Activated B cell treated with CpG ODN at 0.5 μM for 24 hours (primary cell): ENCODE measurements around the gene FNTB. TPM values are rescaled to one million over a fixed set of nuclear protein-coding genes. Genes with fewer than 3 reads are reported as not detected.

ENCODE experiments used
- ATAC-seq: fragments of 200-7000 bp; cut with Tn5 transposase; one replicate; pipeline ENCODE4 v1.10.0; 2021; ENCODE audit warnings: low read depth, mild to moderate bottlenecking, moderate library complexity
- CTCF ChIA-PET: fragments of 350-600 bp; sonication (Branson Sonifier 250); formaldehyde crosslinking; loops from one replicate; lab custom pipeline; 2021; ENCODE audit warnings: antibody characterized with exemption; lab: Charles Lee
- POLR2A ChIA-PET: fragments of 350-600 bp; sonication (Branson Sonifier 250); formaldehyde crosslinking; loops from one replicate; lab custom pipeline; 2021; ENCODE audit warnings: antibody characterized with exemption; lab: Charles Lee
- DNase-seq: peaks from one replicate; pipeline ENCODE4 v3.0.0; 2022
- H3K27ac Mint-ChIP-seq: one replicate; pipeline ENCODE4 v1.8.0; 2020; ENCODE audit warnings: mixed read lengths
- H3K27me3 Mint-ChIP-seq: one replicate; pipeline ENCODE4 v1.8.0; 2021; ENCODE audit warnings: mixed read lengths
- H3K36me3 Mint-ChIP-seq: one replicate; pipeline ENCODE4 v1.8.0; 2021; ENCODE audit warnings: low read depth, mixed read lengths
- H3K4me1 Mint-ChIP-seq: one replicate; pipeline ENCODE4 v1.8.0; 2021; ENCODE audit warnings: mixed read lengths
- H3K4me3 Mint-ChIP-seq: one replicate; pipeline ENCODE4 v1.8.0; 2020; ENCODE audit warnings: mild to moderate bottlenecking, mixed read lengths
- H3K9me3 Mint-ChIP-seq: one replicate; pipeline ENCODE4 v1.8.0; 2020; ENCODE audit warnings: mixed read lengths
- CTCF ChIP-seq: fragments of 200-600 bp; IDR thresholded peaks from one replicate; pipeline ENCODE4 v1.8.0; 2022; ENCODE audit warnings: antibody characterized with exemption, mild to moderate bottlenecking
- intact Hi-C: fragments of 100-400 bp; cut with micrococcal nuclease; formaldehyde crosslinking; loops from one replicate; pipeline ENCODE4 v1.15.1; 2024
- total RNA-seq: library from RNA; stranded (reverse); gene quantifications from 2 replicates; pipeline ENCODE4 v1.2.3, GENCODE V29; 2022

The FNTB gene
- total RNA-seq, 1 donor from 2014 or later = 10.5 TPM

- Mint-ChIP-seq H3K9me3 (no peaks in the 10 kb centered on the region), H3K27ac (no peak overlapping the region), H3K4me3 (no peak overlapping the region), H3K27me3 (peaks cover 12% of the 10 kb centered on the region), H3K4me1 (peaks cover 8% of the 10 kb centered on the region), H3K36me3 (no peaks in the 10 kb centered on the region)
- no peak for DNase-seq
- POLR2A ChIA-PET = no interaction called here
- intact Hi-C loops = loop anchor here (5.0 to 10.0 kb wide), 2 partner anchors 217 to 475 kb away; partner anchors contain the start of genes ZBTB1 and ZBTB25
- no peak for ATAC-seq
- TF ChIP-seq CTCF = no peak
- CTCF ChIA-PET = no interaction called here
These were observed 7.2 kb upstream of the FNTB start for GRCh38 chr14:64979336-64980074.

- DNase-seq (no peak), ATAC-seq (no peak)
- ChIA-PET CTCF (interaction anchor here (1.1 to 1.4 kb wide), 2 partner anchors 92 to 161 kb away, joined by 4 read pairs; no protein-coding TSS in a partner anchor), POLR2A (interaction anchor here (0.6 kb wide), 1 partner anchor 19 kb away, joined by 3 read pairs; no protein-coding TSS in a partner anchor)
- H3K9me3 Mint-ChIP-seq = no peaks in the 10 kb centered on the region
- H3K4me3 Mint-ChIP-seq = peak overlapping the region; percentile 66
- H3K27ac Mint-ChIP-seq = no peak overlapping the region
- intact Hi-C loops = loop anchor here (1.0 to 10.0 kb wide), 5 partner anchors 160 to 479 kb away; partner anchors contain the start of genes ZBTB1 and ZBTB25
- TF ChIP-seq CTCF = peak; percentile 65
- peaks cover 5% of the 10 kb centered on the region for H3K36me3 Mint-ChIP-seq
- peaks cover 24% of the 10 kb centered on the region for H3K4me1 Mint-ChIP-seq
- H3K27me3 Mint-ChIP-seq = peaks cover 14% of the 10 kb centered on the region
These were observed 3.0 kb upstream of the FNTB start for GRCh38 chr14:64983439-64984310.

- Mint-ChIP-seq H3K36me3 (peaks cover 5% of the 10 kb centered on the region), H3K27me3 (peaks cover 14% of the 10 kb centered on the region), H3K27ac (peak overlapping the region; percentile 99), H3K4me3 (peak overlapping the region; percentile 99), H3K4me1 (peaks cover 37% of the 10 kb centered on the region), H3K9me3 (no peaks in the 10 kb centered on the region)
- ATAC-seq = no peak
- ChIA-PET POLR2A (interaction anchor here (0.9 to 2.1 kb wide), 6 partner anchors 73 to 837 kb away, joined by 3 to 12 read pairs (median 5); partner anchors contain the start of genes CHURC1, HSPA2 and MAX), CTCF (interaction anchor here (1.1 to 3.8 kb wide), 6 partner anchors 32 to 972 kb away, joined by 3 to 21 read pairs (median 6); partner anchors contain the start of gene MAX)
- DNase-seq = no peak
- intact Hi-C loops = loop anchor here (1.0 to 10.0 kb wide), 8 partner anchors 55 to 1520 kb away; partner anchors contain the start of genes GPHN, HSPA2, MAX and ZBTB1
- TF ChIP-seq CTCF = no peak
These were observed 708 bp downstream of the FNTB start for GRCh38 chr14:64987438-64987767.

GRCh38 chr14:64990296-64990695 is 3.6 kb downstream of the FNTB start:
- no peak overlapping the region for H3K27ac Mint-ChIP-seq
- DNase-seq (no peak), ATAC-seq (no peak)
- no peak for TF ChIP-seq CTCF
- H3K4me1 Mint-ChIP-seq = peaks cover 31% of the 10 kb centered on the region
- H3K9me3 Mint-ChIP-seq = no peaks in the 10 kb centered on the region
- ChIA-PET CTCF (no interaction called here), POLR2A (no interaction called here)
- H3K27me3 Mint-ChIP-seq = peaks cover 2% of the 10 kb centered on the region
- peaks cover 6% of the 10 kb centered on the region for H3K36me3 Mint-ChIP-seq
- intact Hi-C loops = no loop called here
- no peak overlapping the region for H3K4me3 Mint-ChIP-seq
